VCaP (cell line): ENCODE results near the gene RERE.
A peak's percentile ranks its signal among the peaks of the same experiment; 100 is the strongest.

Experiments used
- H3K27ac ChIP-seq: fragments of 450-650 bp; 2 replicates; pipeline ENCODE4 v1.5.1; 2017
- TF ChIP-seq, protein P1 (sequence below): fragments of 450-650 bp; conservative IDR thresholded peaks from 2 replicates; pipeline ENCODE4 v1.5.1; 2017; ENCODE audit warnings: mild to moderate bottlenecking, moderate library complexity

RERE gene

GRCh38 chr1:8343464-8344001 is 473.9 kb downstream of the RERE start:
- TF ChIP-seq, protein P1, sequence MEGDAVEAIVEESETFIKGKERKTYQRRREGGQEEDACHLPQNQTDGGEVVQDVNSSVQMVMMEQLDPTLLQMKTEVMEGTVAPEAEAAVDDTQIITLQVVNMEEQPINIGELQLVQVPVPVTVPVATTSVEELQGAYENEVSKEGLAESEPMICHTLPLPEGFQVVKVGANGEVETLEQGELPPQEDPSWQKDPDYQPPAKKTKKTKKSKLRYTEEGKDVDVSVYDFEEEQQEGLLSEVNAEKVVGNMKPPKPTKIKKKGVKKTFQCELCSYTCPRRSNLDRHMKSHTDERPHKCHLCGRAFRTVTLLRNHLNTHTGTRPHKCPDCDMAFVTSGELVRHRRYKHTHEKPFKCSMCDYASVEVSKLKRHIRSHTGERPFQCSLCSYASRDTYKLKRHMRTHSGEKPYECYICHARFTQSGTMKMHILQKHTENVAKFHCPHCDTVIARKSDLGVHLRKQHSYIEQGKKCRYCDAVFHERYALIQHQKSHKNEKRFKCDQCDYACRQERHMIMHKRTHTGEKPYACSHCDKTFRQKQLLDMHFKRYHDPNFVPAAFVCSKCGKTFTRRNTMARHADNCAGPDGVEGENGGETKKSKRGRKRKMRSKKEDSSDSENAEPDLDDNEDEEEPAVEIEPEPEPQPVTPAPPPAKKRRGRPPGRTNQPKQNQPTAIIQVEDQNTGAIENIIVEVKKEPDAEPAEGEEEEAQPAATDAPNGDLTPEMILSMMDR: no peak
- H3K27ac ChIP-seq: peak overlapping the region; percentile 54

GRCh38 chr1:8343044-8343443 is 474.4 kb downstream of the RERE start:
- TF ChIP-seq, protein P1: no peak
- peak overlapping the region; percentile 54 for H3K27ac ChIP-seq

GRCh38 chr1:8342325-8342724 is 475.1 kb downstream of the RERE start:
- TF ChIP-seq, protein P1: no peak
- H3K27ac ChIP-seq: no peak overlapping the region

- TF ChIP-seq, protein P1: no peak
- H3K27ac ChIP-seq: no peak overlapping the region
Observed at GRCh38 chr1:8340448-8340847, 477.0 kb downstream of the RERE start.

- no peak overlapping the region for H3K27ac ChIP-seq
- TF ChIP-seq, protein P1: no peak
Observed at GRCh38 chr1:8339203-8339600, 478.2 kb downstream of the RERE start.

- TF ChIP-seq, protein P1: no peak
- no peak overlapping the region for H3K27ac ChIP-seq
Observed at GRCh38 chr1:8338526-8339202, 478.8 kb downstream of the RERE start.

- TF ChIP-seq, protein P1: no peak
- no peak overlapping the region for H3K27ac ChIP-seq
Observed at GRCh38 chr1:8337776-8338525, 479.5 kb downstream of the RERE start.
